HG03432 (cell line): Measurements from ENCODE around the gene ANO7.

Experiments used
- ATAC-seq: cut with Tn5 transposase; IDR thresholded peaks from one replicate; pipeline ENCODE4 v1.9.1; 2021; ENCODE audit warnings: mild to moderate bottlenecking, moderate library complexity; ENCODE audit not compliant: unreplicated experiment

Gene ANO7

GRCh38 chr2:241204490-241204889 lies 16.0 kb downstream of the ANO7 start:
- ATAC-seq, result no peak

GRCh38 chr2:241205086-241205485 lies 16.6 kb downstream of the ANO7 start:
- ATAC-seq, result no peak

- no peak for ATAC-seq
These were observed 18.7 kb downstream of the ANO7 start for GRCh38 chr2:241207151-241207550.

GRCh38 chr2:241207641-241208040 lies 19.2 kb downstream of the ANO7 start:
- ATAC-seq, result no peak

- no peak for ATAC-seq
These were observed 19.6 kb downstream of the ANO7 start for GRCh38 chr2:241208058-241208457.

GRCh38 chr2:241209271-241209670 lies 20.8 kb downstream of the ANO7 start:
- ATAC-seq, result no peak

GRCh38 chr2:241211276-241211675 lies 22.8 kb downstream of the ANO7 start:
- ATAC-seq, result no peak

GRCh38 chr2:241213041-241213440 lies 24.6 kb downstream of the ANO7 start:
- no peak for ATAC-seq

GRCh38 chr2:241213567-241213966 lies 25.1 kb downstream of the ANO7 start:
- no peak for ATAC-seq

GRCh38 chr2:241214209-241214608 lies 25.7 kb downstream of the ANO7 start:
- no peak for ATAC-seq

GRCh38 chr2:241214766-241215165 lies 26.3 kb downstream of the ANO7 start:
- ATAC-seq, result no peak

GRCh38 chr2:241215421-241215820 lies 26.9 kb downstream of the ANO7 start:
- no peak for ATAC-seq

- no peak for ATAC-seq
These were observed 27.8 kb downstream of the ANO7 start for GRCh38 chr2:241216211-241216761.

GRCh38 chr2:241217320-241218031 lies 29.0 kb downstream of the ANO7 start:
- ATAC-seq, result peak; percentile 60

GRCh38 chr2:241218131-241219029 lies 29.9 kb downstream of the ANO7 start:
- no peak for ATAC-seq

GRCh38 chr2:241219030-241219382 lies 30.5 kb downstream of the ANO7 start:
- ATAC-seq, result no peak

- no peak for ATAC-seq
These were observed 31.4 kb downstream of the ANO7 start for GRCh38 chr2:241219856-241220356.

- ATAC-seq, result no peak
These were observed 34.9 kb downstream of the ANO7 start for GRCh38 chr2:241223211-241224017.

GRCh38 chr2:241224018-241224850 lies 35.8 kb downstream of the ANO7 start:
- no peak for ATAC-seq

- no peak for ATAC-seq
These were observed 36.5 kb downstream of the ANO7 start for GRCh38 chr2:241224851-241225438.
